ENCODE data around the gene LRRC66. TPM values are rescaled to one million over a fixed set of nuclear protein-coding genes. Genes with fewer than 3 reads are reported as not detected.

LRRC66 gene, protein sequence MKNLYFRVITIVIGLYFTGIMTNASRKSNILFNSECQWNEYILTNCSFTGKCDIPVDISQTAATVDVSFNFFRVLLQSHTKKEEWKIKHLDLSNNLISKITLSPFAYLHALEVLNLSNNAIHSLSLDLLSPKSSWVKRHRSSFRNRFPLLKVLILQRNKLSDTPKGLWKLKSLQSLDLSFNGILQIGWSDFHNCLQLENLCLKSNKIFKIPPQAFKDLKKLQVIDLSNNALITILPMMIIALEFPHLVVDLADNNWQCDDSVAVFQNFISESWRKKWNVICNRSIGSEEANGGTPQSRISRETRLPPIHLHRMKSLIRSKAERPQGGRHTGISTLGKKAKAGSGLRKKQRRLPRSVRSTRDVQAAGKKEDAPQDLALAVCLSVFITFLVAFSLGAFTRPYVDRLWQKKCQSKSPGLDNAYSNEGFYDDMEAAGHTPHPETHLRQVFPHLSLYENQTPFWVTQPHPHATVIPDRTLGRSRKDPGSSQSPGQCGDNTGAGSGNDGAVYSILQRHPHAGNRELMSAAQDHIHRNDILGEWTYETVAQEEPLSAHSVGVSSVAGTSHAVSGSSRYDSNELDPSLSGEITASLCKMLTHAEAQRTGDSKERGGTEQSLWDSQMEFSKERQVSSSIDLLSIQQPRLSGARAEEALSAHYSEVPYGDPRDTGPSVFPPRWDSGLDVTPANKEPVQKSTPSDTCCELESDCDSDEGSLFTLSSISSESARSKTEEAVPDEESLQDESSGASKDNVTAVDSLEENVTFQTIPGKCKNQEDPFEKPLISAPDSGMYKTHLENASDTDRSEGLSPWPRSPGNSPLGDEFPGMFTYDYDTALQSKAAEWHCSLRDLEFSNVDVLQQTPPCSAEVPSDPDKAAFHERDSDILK
- total RNA-seq (2022) (0.15 TPM in 1 of 2 replicates, not detected in the other), Bru-seq, nascent RNA (percentile 27 among the genes with signal in this experiment), BruChase-seq, experiment 1, labeled RNA remaining after a 6-hour chase (percentile 23 among the genes with signal in this experiment), BruChase-seq, experiment 2, labeled RNA remaining after a 2-hour chase (percentile 25 among the genes with signal in this experiment)
- long read RNA-seq, result 0 reads

GRCh38 chr4:52019936-52020657 lies at the start of gene LRRC66:
LRRC66 (minus strand) TSS chr4:52020363; CDS start chr4:52017613, 2,750 bp downstream.
- H3K4me3 Mint-ChIP-seq (ENCODE audit: low read depth, unreplicated experiment), result peak within 1 kb of the TSS; percentile 10
- no peaks in the 10 kb centered on the region for H3K9me3 Mint-ChIP-seq (ENCODE audit: low read depth, unreplicated experiment)
- CTCF ChIA-PET, result no interaction called here
- peaks cover 9% of the 10 kb centered on the region for H3K4me1 Mint-ChIP-seq (ENCODE audit: low read depth, unreplicated experiment)
- intact Hi-C loops (cut with micrococcal nuclease; ENCODE audit: unreplicated experiment), result no loop called here
- H3K27ac Mint-ChIP-seq (ENCODE audit: unreplicated experiment), result peak within 1 kb of the TSS; percentile 40
- no peaks in the 10 kb centered on the region for H3K27me3 Mint-ChIP-seq (ENCODE audit: unreplicated experiment)
- TF ChIP-seq, protein P1, sequence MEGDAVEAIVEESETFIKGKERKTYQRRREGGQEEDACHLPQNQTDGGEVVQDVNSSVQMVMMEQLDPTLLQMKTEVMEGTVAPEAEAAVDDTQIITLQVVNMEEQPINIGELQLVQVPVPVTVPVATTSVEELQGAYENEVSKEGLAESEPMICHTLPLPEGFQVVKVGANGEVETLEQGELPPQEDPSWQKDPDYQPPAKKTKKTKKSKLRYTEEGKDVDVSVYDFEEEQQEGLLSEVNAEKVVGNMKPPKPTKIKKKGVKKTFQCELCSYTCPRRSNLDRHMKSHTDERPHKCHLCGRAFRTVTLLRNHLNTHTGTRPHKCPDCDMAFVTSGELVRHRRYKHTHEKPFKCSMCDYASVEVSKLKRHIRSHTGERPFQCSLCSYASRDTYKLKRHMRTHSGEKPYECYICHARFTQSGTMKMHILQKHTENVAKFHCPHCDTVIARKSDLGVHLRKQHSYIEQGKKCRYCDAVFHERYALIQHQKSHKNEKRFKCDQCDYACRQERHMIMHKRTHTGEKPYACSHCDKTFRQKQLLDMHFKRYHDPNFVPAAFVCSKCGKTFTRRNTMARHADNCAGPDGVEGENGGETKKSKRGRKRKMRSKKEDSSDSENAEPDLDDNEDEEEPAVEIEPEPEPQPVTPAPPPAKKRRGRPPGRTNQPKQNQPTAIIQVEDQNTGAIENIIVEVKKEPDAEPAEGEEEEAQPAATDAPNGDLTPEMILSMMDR (IDR thresholded peaks at IDR 0.05; ENCODE audit: unreplicated experiment), result no peak
- no TSS peak for BruUV-seq (replicated peaks)
- DNase-seq, result peak; percentile 30
- H3K36me3 Mint-ChIP-seq (ENCODE audit: insufficient read depth, unreplicated experiment), result no peaks in the 10 kb centered on the region

DNA sequence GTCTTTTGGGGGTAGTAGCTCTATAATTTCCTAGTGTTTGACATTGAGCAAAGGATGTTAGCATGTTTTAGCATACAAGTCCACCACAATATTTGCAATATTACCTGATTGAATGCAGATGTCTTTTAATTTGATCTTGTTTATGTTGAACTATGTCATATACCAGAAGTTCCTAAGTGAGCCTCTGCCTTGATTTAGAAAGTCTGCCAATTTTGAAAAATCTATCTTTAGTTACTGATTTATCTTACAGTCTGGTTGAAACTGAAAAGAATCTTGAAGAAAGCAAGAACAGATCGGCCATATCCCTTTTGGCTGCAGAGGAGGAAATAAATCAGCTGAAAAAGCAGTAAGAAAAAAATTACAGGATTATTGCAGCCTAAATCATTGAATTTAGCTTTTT lies 49.4 kb upstream of the LRRC66 start:
- Mint-ChIP-seq H3K27me3 (ENCODE audit: unreplicated experiment) (peaks cover 10% of the 10 kb centered on the region), H3K27ac (ENCODE audit: unreplicated experiment) (no peak overlapping the region), H3K36me3 (ENCODE audit: insufficient read depth, unreplicated experiment) (no peaks in the 10 kb centered on the region), H3K4me3 (ENCODE audit: low read depth, unreplicated experiment) (no peak overlapping the region), H3K9me3 (ENCODE audit: low read depth, unreplicated experiment) (no peaks in the 10 kb centered on the region), H3K4me1 (ENCODE audit: low read depth, unreplicated experiment) (no peaks in the 10 kb centered on the region)
- intact Hi-C loops (cut with micrococcal nuclease; ENCODE audit: unreplicated experiment), result no loop called here
- no peak for DNase-seq
- CTCF ChIA-PET, result no interaction called here
- no TSS peak for BruUV-seq (replicated peaks)
- TF ChIP-seq, protein P1 (IDR thresholded peaks at IDR 0.05; ENCODE audit: unreplicated experiment), result no peak

DNA sequence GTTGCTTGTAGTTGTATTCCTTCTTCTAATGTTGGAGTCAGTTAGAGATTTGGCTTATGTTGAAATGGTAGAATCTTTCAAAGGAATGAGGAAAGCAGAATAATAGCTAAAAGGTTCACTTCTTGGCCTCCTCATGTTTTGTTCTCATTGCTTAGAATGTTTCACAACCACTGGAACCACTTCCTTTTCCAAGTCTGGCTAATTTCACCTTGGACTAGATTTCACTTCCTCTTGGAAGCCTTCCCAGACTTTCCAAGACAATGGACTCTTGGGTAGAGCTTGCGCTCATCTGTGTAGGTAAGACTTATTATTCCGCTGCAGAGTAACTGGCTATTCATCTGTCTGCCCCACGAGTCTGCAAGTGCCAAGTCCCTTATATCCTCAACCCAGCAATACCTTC lies 39.2 kb upstream of the LRRC66 start:
- BruUV-seq (replicated peaks), result no TSS peak
- no peaks in the 10 kb centered on the region for H3K36me3 Mint-ChIP-seq (ENCODE audit: insufficient read depth, unreplicated experiment)
- peaks cover 10% of the 10 kb centered on the region for H3K4me1 Mint-ChIP-seq (ENCODE audit: low read depth, unreplicated experiment)
- H3K27ac Mint-ChIP-seq (ENCODE audit: unreplicated experiment), result no peak overlapping the region
- H3K9me3 Mint-ChIP-seq (ENCODE audit: low read depth, unreplicated experiment), result no peaks in the 10 kb centered on the region
- CTCF ChIA-PET, result no interaction called here
- no peak overlapping the region for H3K4me3 Mint-ChIP-seq (ENCODE audit: low read depth, unreplicated experiment)
- peak; percentile 19 for DNase-seq
- H3K27me3 Mint-ChIP-seq (ENCODE audit: unreplicated experiment), result peaks cover 27% of the 10 kb centered on the region
- TF ChIP-seq, protein P1 (IDR thresholded peaks at IDR 0.05; ENCODE audit: unreplicated experiment), result no peak
- intact Hi-C loops (cut with micrococcal nuclease; ENCODE audit: unreplicated experiment), result no loop called here

DNA sequence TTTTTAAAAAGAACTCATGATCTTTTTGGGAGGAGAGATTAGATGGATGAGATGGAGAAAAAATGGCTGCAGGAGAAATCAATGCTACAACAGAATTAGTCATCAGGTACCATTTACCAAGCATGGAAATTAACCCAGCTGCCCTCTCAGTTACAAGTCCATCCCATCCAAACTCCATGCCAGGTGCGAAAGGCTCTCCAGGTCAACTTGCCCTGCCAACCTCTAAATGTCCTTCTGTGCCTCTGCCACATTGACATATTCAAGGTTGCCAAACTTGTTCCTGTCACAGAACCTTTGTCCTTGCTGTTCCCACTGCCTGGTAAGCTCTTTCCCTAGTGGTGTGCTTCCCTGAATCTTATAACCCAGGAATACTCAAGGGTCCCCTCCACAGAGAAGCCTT lies 38.1 kb upstream of the LRRC66 start:
- Mint-ChIP-seq H3K4me1 (ENCODE audit: low read depth, unreplicated experiment) (peaks cover 10% of the 10 kb centered on the region), H3K36me3 (ENCODE audit: insufficient read depth, unreplicated experiment) (no peaks in the 10 kb centered on the region), H3K27me3 (ENCODE audit: unreplicated experiment) (peaks cover 38% of the 10 kb centered on the region), H3K4me3 (ENCODE audit: low read depth, unreplicated experiment) (no peak overlapping the region), H3K9me3 (ENCODE audit: low read depth, unreplicated experiment) (no peaks in the 10 kb centered on the region), H3K27ac (ENCODE audit: unreplicated experiment) (no peak overlapping the region)
- CTCF ChIA-PET, result no interaction called here
- DNase-seq, result no peak
- intact Hi-C loops (cut with micrococcal nuclease; ENCODE audit: unreplicated experiment), result no loop called here
- no TSS peak for BruUV-seq (replicated peaks)
- TF ChIP-seq, protein P1 (IDR thresholded peaks at IDR 0.05; ENCODE audit: unreplicated experiment), result no peak
